Activated CD4-positive, alpha-beta T cell treated with anti-CD3 and anti-CD28 coated beads for 1 hour (primary cell): ENCODE measurements around the gene MAP7D1.
"Not testable (repeated sequence)": the region's sequence is repeated elsewhere in the genome, so short reads cannot be mapped to it uniquely, and the experiment has no call there.

Source experiments
- DNase-seq: peaks from one replicate; pipeline ENCODE4 v3.0.0-alpha.2; 2020

The MAP7D1 gene

GRCh38 chr1:36154335-36154734 lies 1.6 kb upstream of the MAP7D1 start:
- no peak for DNase-seq

- no peak for DNase-seq
These were observed 1.1 kb upstream of the MAP7D1 start for GRCh38 chr1:36154765-36155407.

- DNase-seq: no peak
These were observed 562 bp downstream of the MAP7D1 start for GRCh38 chr1:36156329-36157114.

- DNase-seq: no peak
These were observed 1.3 kb downstream of the MAP7D1 start for GRCh38 chr1:36157115-36157903.

GRCh38 chr1:36157973-36158826 lies 2.2 kb downstream of the MAP7D1 start:
- no peak for DNase-seq

GRCh38 chr1:36158827-36159252 lies 2.9 kb downstream of the MAP7D1 start:
- DNase-seq: not testable (repeated sequence)

GRCh38 chr1:36159614-36160387 lies 3.8 kb downstream of the MAP7D1 start:
- DNase-seq: no peak

- DNase-seq: no peak
These were observed 4.5 kb downstream of the MAP7D1 start for GRCh38 chr1:36160388-36160948.

GRCh38 chr1:36160949-36161485 lies 5.1 kb downstream of the MAP7D1 start:
- no peak for DNase-seq

- no peak for DNase-seq
These were observed 5.9 kb downstream of the MAP7D1 start for GRCh38 chr1:36161641-36162531.

GRCh38 chr1:36162680-36163239 lies 6.8 kb downstream of the MAP7D1 start:
- DNase-seq: no peak

GRCh38 chr1:36163426-36163825 lies 7.5 kb downstream of the MAP7D1 start:
- DNase-seq: no peak

GRCh38 chr1:36164361-36164760 lies 8.4 kb downstream of the MAP7D1 start:
- DNase-seq: no peak

GRCh38 chr1:36165145-36165544 lies 9.2 kb downstream of the MAP7D1 start:
- no peak for DNase-seq

- DNase-seq: no peak
These were observed 10.2 kb downstream of the MAP7D1 start for GRCh38 chr1:36166136-36166535.

- DNase-seq: no peak
These were observed 11.3 kb downstream of the MAP7D1 start for GRCh38 chr1:36166938-36167905.

GRCh38 chr1:36168514-36168913 lies 12.6 kb downstream of the MAP7D1 start:
- DNase-seq: no peak

- DNase-seq: no peak
These were observed 14.9 kb downstream of the MAP7D1 start for GRCh38 chr1:36170643-36171412.
